Limb (tissue), 2 donors: Measurements from ENCODE around the gene FBXO21.

ENCODE experiments used
- DNase-seq, 2 donors: peaks; one replicate each; pipeline ENCODE4 v3.0.0-alpha.2; 2016; ENCODE audit errors: extremely low spot score in 2 of 2

The FBXO21 gene

DNA sequence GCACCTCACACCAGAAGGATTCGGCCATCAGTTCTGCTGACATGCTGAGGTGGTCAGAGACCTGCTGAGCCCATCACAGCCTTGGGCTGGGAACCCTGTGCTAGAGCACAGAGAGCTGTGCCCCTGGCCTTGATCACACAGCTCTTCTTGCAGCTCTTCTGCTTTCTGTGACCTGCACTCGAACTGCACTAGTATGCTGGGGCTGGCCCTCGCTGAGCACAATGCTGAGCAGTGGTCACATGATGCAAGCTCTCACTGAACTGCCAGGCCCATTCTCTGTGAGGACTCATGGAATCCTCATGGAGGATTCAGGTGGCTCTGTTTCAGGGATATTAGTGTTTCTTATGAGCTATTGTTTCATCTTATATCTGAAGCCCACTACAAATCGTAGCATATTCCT lies 22.5 kb downstream of the FBXO21 start:
- DNase-seq, result no peak

DNA sequence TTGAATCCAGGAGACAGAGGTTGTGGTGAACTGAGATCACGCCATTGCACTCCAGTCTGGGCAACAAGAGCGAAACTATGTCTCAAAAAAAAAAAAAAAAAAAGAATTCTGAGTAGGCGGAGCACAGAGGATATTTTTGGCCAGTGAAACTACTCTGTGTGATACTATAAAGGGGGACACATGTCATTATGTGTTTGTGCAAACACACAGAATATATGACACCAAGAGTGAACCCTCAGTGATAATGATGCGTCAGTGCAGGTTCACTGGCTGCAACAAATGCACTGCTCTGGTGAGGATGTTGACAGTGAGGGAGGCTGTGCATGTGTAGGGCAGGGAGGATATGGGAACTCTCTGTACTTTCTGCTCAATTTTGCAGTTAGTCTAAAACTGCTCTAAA lies 24.2 kb downstream of the FBXO21 start:
- DNase-seq, result no peak

DNA sequence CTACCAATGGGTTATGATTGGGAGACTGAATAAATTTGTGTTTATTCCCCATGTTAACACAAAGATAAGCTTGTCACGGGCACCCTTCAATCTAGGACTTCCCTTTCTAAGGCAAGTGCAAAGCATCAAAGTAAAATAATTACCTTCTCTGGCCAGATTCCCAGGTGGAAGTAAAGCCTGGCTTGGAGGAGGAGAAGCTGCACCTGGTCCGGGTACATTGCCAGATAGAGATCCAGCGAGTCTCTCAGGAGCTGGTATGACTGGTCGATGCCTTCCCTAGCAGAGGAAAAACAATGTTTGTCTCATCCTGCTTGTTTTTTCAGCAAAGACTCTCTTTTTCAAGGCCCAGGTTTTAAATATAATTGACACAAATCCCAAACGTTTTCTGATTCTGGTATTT lies 24.9 kb downstream of the FBXO21 start:
- no peak for DNase-seq

DNA sequence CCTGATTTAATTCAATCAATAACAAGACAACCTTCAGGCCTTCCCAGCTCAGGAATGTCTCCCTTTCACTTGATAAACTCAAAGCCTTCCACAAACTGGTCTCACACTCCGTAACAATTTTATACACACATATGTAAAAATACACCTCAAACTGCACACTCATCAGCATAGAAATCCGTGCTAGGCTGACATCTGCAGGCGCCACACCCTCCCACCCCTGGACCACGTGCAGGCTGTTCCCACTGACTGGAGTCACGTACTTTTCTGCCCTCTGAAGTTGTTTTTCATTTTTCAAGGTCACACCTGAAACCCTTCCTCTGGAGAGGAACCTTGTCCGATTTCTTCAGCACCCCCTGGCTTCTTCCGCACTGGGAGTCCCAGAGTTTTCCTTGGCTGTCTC lies 27.6 kb downstream of the FBXO21 start:
- no peak for DNase-seq

DNA sequence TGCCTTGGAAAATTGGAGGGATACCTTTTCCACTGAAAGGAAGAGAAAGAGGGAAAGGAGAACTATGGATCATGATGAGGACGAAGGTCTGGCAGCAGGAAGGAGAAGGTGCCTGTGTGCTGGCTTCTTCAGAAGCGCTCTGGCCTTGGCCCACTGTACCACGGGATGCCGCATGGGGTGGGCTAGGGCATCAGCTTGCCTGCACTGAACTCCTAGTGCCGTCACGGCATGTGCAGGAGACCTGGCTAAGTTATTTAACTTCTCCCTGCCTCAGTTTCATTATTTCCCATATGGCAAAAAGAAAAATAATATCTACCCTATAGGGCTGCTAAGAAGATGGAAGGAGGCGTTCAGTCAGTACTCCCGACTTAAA lies 28.1 kb downstream of the FBXO21 start:
- no peak for DNase-seq

DNA sequence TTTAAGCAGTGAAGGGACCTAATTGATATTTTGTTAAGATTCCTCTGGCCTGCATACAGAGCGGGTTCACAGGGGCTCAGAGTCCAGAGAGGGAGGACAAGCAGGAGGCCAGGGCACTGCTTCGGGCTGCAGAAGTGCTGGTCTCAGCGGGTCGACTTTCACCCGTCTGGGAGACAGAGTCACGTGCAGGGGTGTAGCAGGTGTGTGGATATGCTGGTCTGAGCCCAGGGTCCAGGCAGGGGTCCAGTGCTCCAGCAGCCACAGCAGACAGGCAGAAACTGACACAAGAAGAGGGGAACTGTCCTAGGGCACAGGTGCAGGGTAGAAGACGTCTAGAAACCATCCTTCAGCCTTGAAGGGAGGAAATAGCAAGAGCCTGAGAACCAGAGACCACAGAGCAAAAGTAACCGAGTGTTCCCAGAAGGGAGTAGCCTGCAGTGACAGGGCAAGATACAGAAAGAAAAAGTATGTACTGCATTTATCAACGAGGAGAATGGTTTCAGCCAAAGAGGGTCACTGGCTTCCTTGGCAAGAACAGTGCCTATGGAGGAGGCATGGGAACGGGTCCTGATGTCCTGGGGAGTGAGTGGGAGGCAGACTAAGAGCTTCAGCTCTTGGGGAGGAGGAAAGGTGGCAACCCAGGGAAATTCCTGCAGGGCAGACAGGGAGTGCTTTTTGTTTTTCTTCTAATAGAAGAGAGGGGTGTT lies 28.7 kb downstream of the FBXO21 start:
- DNase-seq, result no peak

DNA sequence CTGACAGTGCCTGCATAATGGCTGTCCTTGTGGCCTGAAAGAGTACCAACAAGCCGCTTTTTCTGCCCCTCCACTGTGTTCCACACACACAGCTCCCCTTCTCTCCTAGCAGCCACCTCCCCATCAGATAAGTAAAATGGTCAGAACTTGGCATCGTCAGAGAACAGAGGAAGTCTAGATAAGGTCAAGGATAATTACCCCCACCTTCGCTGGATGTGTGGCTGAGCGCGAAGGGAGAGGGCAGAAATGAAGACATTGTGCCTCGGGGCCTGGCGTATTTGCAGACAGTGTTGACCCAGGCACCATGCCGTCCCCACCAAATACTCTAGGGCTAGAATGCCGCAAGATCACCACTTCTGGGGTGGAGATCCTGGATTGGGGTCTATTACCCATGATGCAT lies 30.6 kb downstream of the FBXO21 start:
- no peak for DNase-seq

DNA sequence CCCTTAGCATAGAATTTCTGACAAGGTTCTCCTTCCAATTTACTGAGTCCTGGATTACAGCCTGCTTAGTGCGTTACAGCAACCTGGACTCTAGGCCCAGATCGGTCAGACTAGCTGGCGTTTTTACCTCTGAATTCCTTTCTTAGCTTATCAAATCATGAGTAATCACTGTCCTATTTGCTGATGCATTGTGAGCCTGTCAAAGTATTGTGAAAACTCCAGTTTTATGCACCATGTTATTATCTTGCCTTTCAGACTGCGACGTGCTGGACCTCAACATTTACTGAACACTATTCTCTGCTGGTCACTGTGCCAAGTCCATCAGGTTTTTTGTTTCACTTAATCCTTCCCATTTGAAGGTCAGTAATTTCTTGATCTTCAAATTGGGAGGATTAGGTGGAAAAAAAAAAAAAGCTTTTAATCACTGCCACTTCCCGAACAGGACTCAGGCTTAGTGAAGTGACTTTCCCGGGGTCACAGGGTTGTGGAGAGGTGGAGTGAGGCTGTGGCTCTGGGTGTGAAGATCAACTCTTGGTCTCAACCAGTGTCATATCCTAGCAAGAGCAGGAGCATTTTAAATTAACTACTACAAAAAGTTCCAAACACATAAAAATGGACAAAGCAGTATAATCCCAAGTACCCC lies 31.2 kb downstream of the FBXO21 start:
- DNase-seq, result no peak

DNA sequence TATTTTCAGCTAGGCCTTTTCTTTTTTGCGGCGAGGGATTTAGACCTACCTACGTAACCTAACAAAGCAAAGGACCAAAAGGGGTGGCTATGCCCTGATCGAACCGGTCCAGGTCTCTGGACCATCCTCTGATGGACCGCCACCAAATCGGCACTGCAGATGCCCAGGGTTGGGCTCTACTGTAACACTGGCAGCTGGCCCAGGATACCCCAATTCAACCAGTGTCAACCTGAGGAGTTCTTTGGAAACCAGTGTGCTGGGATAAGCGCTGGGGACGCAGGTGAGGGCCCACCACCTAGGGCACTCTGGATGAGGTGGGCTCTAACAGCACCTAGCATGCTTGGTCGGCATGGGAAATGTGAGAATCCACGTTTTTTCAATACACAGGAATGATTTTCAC lies 32.2 kb downstream of the FBXO21 start:
- DNase-seq, result no peak

DNA sequence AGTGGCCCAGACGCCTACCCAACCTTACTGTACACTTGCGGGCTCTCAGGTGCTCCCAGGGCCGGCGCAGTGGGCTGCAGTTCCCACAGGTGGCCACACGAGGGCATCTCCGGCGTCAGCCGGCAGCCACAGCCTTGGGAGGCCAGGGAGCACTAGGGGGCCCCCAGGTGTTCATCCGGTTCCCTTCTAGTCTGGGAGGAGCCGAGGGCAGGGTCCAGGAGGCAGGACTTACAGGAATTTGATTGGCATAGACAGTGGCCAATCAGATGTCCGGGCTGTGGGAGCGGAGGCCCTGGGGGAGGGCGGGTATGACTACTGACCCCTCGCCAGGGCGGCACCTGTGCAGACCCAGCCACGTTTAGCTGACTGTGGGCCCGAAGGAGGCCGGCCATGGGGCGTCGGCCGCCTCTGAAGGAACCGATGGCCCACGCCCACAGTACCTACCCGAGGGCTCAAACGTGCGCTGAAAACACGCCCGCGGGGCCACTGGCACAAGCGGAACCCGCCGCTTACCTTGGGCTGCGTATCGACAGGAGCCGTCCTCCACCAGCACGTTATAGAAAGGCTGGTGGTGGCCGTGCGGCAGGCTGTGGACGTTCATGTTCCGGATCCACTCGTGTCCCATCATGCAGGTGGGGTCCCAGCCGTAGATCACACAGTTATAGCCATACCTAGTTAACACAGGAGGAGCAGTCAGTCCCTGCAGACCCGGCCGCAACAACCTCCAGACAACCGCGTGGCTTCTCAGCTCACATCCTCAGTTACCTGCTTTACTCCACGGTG lies 34.8 kb downstream of the FBXO21 start:
- peak in 1 of 2 donors; percentile 64 for DNase-seq

DNA sequence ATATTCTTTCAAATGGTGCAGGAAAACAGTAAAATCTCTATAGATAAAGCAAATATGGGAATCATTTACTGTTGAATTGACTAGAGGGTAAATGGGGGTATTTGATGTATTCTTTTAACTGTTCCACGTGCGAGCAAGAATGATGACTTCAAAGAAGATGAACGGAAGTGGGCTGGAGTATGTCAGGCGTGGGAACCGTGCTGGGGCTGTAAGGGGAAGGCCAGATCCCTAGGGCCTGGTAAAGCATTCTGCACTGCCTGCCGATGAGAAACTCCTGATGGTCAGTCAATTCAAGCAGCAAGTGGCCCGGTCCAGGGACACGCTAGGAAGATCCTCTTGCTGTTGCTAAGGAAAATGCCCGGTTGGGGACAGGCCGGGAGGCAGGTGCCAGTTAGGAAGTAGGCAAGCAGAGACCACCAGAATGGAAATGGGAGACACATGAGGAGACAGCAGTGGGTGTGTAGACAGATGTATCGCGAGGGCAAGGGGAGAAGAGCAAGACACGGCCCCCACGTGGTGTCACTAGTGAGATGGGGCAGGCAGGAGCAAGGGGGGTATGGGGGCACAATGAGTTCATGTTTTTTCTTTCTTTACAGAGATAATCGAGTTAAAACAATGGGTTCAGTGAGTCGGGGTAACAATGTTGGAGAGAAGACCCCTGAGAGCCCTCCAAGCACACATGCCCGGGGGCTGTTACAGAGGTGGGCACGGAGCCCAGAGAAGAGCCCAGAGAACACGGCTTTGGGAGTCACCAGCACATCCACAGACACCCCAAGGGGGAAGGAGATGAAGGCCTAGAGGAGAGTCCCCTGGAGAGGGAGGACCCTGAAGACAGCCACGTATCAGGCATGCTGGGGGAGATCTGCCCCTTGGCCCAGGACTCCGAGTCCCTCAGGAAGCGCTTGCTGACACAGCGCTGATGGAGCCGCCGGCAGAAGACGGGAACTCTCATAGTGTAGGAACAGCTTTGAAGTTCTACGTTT lies 37.2 kb downstream of the FBXO21 start:
- no peak for DNase-seq

DNA sequence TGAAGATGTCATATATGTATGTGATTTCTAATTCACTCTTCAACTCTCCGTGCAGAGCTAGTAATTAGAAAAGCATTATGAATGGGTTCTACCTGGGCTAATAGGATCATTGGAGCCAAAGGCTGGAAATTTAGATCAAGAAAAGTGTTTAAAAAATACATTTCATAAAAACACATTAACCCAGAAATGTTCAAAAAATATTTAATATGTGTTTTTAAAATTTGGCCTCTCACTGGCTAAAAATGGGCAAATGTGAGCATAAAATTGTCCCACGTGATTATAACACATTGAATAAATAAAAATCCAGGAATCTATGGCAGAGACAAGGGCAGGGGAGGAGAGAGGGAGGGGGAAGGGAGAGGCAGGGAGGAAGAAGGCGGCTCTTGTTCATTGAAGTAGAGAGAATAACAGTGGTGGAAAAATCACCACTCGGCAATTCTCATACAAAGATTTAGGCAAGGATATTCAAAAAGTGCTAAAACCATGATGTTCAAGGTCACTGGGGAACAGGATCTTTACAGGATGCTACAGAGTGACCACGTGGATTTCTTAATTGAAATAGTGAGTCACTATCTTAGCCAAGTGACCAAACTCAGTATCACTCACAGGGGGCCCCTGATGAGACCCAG lies 38.8 kb downstream of the FBXO21 start:
- DNase-seq, result no peak

DNA sequence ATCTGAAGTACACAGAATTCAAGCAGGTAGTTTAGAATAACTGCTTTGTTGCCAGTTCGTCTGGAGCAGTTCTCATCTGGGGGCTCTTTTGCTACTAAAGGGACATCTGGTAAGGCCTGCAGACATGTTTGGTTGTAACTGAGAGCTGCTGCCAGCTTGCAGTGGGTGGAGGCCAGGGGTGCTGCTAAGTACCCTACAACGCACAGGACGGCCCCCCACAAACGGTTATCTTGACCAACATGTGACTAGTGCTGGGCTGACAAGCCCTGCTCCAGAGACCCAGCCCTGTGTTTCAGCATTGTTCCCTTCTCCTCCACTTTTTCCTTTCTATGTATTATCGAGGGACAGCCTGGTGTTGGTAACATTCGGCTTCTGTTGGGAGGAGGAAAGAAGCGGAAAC lies 40.8 kb downstream of the FBXO21 start:
- DNase-seq, result no peak

DNA sequence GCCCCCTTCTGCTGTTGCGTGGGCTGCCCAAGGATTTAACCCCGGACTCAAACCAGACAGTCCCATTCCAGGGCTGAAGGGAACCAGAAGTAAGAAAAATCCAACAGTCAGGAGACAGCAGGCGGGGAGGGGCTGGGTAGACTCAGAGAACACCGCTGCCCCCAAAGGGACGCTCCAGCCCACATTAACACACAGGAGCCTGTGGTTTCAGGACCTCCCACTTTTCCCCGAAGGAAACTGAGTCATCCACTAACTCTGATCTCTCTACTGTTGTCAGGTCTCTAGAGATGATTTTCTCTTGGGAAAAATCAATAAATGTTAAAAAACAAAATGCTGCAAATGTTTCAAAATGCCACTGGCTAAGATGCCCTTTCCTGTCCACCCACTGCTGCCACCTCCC lies 41.6 kb downstream of the FBXO21 start:
- no peak for DNase-seq

DNA sequence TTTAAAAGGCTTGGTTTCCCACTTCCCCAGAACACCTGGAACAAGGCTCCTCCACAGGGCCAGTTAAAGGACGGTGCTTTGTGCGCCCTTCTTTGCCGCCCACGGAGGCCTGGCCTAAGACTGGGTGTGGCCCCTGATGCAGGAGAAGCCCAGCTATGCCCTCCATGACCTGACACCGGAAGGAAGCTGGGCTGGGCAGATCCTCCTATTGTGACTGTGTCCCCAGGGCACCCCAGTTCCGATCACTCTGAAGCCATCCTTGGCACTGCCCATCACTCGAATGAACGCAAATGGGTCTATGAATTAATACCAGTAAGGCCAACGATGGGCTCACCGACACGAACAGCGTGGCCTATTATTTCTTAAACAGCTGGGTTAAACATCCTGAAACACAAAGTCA lies 42.6 kb downstream of the FBXO21 start:
- no peak for DNase-seq

DNA sequence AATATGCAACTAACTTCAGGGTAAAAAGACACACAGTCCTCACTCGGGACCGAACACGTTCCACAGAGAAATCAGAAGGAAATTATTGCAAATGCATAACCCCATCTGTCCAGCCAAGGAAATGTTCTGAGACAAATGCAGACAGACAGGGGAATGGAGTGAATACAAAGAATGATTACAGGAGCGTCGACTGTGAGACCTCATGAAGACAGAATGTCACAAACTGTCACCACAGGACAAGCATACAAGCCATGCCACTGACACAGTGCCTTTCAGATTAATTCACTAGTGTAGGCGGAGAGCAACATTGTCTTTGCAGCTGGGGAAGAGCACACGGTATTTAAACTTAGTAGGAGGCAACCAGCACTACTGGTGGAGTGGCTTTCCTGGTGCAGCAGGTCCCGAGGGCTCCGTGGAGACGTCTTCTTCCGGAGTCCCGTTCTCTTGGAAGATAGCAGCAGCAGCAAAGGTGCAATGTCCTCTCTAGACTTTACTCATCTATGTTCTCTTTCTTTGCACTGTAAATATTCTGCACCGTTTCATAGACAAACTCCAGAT lies 44.6 kb downstream of the FBXO21 start:
- no peak for DNase-seq

DNA sequence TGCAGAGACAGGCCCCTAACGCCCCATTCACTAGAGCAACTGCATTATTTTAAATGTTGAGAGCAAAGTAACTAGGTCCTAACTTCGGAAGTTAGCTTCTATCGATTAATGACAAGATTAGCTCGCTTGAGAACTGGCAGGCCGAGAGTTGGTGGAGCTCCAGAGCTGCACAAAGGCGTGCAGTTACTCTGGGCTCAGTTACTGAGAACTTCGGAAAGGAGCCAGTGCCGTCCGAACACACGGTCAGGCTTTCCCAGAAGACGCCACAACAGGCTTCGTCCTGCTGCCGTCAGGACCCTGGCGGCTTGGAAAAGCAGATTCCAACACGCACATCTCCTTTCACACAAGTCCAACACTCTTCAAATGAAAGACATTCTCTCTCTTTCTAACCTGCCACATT lies 45.7 kb downstream of the FBXO21 start:
- DNase-seq, result no peak

DNA sequence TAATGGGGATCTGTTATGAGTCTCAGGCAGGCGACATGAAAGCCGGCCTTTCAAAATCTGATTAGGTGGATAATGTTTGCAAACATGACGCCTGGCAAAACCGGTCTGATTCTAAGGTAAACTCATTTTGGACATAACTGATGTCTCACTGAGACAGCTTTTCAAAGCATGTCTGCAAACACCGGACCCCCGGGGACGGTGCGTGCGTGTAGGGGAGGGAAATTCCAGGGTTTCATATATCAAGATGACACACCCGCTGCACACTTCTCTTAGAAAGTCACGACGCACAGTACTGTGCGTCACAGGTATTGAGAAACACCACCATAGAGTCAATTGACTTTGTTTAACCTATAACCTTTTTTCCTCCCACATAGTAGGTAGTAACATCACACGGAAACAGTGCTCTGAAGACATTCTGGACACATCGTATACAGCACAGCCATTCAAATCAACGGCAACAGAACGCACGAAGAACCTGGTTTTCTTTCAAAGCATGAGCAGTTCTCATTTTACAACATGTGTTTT lies 47.2 kb downstream of the FBXO21 start:
- DNase-seq, result no peak

DNA sequence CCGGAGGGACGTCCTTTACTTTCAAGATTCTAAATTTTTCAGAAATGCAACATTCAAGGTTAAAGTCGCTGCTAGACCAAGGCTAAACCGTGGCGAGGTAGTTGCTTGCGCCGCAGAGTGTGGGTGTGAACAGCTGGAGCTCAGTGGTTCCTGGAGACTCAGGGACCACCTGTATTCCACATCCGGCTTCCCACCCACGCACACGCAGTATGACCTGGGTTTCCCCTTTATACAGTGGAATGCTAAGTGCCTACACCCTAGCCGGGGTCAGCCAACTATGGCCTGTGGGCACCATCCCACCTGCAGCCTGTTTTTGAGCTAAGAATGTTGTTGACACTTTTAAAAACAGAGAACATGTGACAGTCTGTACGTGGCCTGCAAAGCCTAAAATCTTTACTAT lies 48.2 kb downstream of the FBXO21 start:
- no peak for DNase-seq

DNA sequence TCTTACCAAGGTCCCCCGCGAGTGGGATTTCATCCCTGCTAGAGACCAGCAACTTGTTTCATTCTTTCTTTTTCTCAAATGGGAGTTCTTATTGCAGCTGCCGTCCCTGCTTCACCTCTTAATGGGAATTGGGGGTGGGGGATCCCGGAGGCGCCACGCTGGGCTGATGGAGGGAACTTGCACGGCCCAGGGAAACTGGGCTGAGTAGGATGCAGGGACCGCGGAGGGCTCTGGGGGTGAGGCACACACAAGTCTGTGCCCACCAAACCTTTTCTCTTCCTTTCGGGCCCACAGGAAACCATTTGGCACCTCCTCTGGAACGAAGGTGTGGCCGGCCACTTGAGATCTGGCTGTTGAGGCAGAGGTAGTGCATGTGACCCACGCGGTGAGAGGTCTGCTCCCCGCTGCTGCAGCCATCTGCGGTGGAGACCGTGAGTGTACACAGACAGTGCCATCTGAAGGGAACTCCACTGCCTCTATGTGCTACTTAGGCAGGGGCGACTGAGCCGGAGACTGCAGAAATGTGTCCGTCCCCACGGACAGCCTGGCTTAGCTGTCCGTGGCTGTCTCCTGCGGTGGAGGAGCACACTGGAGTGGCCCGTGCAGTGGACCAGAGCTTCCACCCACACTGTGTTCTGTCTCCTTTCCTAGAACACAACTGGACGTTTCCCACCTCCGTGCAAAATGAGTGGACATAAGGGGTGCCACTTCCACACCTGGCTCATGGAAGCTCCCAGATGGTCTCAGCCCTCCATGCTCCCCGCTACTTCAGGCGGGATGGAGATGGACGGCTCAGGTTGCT lies 49.0 kb downstream of the FBXO21 start:
- no peak for DNase-seq
